GM21515 (cell line): ENCODE measurements around the gene DSC1.
"Not testable (repeated sequence)": the region's sequence is repeated elsewhere in the genome, so short reads cannot be mapped to it uniquely, and the experiment has no call there.

Experiments used
- ATAC-seq: cut with Tn5 transposase; IDR thresholded peaks from one replicate; pipeline ENCODE4 v1.9.1; 2021; ENCODE audit not compliant: unreplicated experiment

DSC1 gene

DNA sequence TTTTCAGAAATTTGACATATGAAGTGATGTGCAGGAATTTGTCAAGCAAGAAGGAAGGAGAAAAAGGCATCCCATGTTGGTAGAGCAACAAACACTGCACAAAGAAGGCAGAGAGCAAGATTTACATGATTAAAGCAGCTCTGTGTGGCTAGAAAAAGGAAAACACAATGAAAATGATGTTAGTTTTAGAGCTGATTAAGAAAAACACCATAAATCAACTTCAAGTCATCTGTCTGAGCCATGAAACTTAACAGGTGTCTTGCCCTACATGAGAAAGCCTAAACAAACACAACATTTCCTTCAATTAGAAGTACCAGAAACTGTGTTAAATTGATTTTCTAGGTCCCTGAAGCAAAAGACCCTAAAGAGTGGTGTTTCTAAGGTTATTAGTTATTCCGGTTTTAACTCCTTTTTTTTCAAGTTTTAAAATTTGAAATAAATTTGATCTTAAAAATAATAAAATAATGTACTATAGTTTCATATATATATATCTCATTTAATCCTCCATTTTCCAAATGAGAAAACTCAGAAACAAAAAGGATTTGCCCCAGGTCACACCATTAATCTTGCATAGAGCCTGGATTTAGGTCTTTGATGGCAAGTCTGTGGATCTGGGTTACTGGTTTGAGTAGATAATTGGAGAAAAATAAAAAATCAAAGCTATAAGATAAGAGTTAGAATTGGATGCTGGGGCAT, 8.6 kb upstream of the DSC1 start:
- no peak for ATAC-seq

DNA sequence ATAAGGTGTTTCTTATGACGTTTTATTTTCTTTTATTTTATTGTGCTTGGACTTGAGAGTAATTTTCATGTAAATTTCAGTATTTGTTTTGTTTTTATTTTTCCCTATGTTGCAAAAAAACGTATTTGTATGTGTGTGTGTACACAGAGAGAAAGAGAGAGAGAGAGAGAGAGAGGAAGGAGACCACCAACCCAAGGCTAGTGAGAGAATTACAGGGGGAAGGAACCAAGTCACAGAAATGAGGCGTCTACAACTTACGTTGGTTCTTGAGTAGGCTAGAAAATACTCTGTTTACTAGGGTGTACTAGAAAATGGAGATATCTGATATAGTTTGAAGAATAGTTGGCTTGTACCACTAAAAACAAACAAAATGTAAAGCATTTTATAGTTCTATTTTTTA, 7.7 kb upstream of the DSC1 start:
- ATAC-seq = no peak

DNA sequence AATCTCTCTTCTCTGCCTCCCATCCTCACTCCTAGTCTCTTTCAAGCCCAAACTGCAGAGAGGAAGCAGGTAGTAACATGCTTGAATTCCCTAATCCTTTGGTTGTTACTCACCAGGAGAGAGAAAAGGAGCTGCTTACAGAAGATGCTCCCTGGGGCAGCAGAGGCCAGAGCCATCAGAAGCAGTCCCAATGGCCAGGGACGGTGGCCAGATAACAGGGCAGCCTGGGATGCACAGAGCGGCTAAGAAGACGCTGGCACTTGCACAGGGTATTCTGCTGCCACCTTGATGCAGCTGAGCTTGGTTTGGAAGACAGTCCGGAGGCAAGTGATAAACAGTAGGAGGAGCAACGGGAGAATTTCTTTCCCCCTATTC, 250 bp downstream of the DSC1 start:
- no peak for ATAC-seq

DNA sequence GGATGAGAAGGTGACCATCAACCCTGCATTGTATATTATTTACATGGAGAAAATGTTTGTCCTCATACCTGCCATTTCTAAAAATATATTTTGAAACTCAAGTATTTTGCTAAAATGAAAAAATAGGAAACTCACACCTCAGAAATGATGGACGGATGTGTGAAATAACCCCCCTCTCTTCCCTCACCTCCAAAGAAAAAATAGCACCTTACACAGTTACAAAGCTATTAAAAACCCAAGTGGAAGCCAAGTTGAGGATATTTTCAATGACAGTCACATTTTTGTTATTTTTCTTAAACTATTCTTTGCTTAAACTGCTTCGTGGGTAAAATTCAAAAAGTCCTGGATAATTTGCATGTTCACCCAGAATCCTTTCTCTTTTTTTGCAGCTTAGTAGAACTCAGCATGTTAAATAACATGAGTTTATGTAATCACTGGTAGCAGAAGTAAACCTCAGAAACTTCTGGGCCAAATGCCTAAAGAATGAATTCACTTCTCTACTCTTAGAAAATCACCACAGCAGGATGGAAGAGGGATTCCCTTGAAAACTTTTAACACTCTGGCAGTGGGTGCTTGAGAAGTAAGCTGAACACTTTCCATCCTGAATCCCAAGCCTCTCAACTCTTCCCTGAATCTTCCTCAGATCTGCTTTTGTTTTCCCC, 768 bp downstream of the DSC1 start:
- ATAC-seq = no peak

DNA sequence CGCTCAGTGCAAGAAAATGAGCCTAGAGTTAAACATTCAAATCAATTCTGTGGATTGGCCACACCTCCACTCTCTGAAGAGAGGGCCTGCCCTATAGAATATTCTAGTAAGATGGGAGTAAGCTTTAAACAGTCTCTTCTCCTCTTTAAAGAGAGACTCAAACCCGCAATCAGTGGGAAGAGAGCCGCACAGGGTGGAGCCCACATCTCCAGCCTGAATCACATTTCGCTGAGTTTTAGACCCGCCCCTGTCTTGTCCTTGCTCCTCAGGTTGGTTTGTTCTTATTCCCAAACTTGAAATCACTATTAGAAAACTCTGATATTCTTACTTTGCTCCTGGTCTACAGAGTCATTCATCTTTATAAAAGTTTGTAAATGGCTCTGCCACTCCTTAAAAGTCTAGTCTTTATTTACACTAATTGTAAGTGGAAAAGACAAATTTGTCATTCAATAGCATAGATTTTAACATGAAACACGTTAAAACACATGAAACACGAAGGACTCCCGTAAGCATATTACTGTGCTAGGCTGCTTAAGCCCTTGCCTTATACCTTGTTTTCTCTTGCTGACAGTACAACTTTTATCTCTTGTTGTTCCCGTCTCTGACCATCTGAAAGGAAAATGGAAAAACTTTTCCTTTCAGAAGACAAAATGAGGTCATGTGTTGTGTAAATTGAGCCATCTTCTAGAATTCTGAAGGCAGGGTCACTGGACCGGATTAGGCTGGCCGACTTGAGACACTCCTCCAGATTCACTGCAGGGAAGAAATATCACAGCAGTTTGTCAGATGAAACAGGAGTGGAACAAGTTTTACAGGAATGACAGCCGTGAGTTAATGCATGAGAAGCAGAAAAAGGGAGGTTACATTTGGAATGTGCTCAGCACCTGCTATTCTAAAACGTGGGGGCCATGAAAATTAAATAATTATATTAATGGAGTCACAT, 5.6 kb downstream of the DSC1 start:
- no peak for ATAC-seq

DNA sequence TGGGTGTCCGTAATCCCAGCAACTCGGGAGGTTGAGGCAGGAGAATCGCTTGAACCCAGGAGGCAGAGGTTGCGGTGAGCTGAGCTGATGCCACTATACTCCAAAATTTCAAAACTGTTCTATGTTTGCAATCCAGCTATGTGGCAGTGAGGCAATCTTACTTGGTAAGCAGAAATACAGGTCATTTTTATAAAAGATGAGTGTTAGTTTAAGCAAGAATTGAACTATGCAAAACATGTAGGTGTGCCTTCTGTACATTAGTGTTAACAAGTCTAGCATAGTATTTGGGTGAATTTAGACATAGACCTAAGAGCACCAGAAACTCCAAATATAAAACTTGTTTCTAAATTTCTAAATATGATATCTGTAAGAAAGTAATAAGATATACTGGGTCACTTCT, 7.2 kb downstream of the DSC1 start:
- no peak for ATAC-seq

DNA sequence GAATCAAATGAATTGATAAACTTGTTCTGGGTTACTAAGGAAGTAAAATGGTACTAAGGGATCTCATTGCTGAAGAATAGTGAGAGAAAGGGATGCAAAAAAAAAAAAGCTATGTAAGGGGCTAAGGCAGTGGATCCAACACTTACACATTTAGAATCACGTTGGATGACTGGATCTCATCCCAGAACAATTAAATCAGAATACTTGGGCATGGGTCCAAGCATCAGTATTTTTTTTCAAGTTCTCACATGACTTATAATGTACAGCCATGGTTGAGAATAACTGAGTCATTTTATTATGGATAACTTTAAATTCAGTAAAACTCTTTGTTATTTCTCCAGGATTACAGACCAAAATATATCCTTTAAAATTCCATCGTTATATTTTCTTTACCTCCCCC, 8.5 kb downstream of the DSC1 start:
- no peak for ATAC-seq

DNA sequence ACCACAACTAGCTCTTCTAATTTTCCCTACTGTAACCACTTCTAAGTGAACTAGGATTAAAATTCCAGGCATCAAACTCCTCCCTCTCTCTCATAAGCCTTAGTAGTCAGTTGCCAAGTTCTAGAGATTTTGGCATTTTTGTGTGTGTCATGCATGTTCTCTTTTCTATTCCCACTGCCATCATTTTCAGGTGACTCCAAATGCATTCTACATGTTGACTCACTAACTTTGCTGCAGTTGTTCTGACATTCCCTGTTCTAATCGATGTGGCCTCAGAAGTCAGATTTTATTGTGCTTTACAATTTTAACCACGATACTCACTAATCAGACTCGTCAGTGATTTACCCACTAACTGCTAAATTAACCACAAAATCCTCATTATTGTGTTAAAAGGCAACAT, 13.3 kb downstream of the DSC1 start:
- ATAC-seq = no peak

DNA sequence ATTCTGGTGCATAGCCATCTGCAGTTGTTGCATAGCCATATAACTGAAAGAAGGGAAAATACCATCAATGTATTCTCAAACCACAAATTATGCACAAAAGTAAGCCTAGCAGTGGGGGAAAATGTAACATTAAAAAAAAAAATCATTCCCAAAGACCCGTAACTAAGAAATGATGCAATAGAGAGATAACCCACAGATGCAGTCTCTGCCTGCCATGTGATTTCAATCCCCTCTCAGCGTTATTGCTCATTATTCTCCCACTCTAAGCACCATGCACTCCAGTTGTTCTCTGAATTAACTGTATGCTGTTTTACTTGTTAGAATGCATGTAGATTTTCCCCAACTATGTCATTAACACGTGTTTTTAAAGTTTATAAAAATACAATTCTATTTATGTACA, 14.1 kb downstream of the DSC1 start:
- ATAC-seq = no peak

DNA sequence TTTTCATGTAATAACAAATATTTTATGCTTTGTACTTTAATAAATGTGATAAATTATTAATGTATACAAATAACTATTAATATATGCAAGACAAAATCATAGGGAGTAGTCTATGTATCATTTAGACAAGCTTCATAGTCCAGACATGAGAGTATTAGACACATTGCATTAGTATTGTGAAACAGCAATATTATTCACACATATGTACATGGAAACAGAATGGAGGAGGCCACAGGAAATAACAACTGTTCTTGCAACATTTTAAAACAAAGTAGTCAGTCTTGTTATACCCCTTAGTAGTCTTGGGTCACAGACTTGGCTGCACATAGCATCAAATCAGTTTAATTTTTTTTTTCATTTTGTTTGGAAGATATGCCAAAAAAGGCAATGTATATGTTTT, 15.8 kb downstream of the DSC1 start:
- ATAC-seq = no peak

DNA sequence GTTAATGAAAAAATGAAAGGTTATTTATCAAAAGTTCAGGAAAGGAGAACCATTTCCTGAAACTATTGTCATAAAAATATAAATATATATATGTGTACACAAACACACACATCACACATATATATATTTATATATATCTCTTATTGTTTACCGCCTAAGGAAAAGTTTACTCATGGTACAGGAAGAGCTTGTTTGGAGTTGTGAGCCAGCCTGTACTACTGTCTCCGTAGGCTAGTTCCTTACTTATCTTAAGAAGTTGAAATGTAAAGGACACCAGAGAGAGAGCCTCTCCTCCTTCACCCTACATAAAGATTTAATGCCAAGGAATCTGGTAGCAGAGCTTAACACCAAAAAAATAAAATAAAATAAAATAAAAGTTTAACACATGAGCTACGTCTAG, 19.6 kb downstream of the DSC1 start:
- no peak for ATAC-seq

DNA sequence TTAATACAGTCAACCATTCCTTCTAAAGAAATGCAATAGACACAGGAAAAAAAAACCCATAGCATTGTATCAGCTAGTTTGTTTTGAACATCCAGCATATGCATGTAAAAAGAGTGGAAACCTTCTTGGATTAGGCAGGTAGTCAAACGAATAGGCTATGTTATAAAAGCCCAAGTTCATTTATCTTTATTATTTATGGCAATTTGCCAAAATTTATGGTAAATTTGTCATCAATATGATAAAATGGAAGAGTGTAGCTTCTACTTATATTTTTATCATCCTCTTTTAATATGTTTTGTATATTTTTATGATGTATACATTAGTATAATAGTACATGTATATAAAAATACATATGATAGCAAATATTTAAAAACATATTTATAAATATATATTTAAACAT, 23.9 kb downstream of the DSC1 start:
- ATAC-seq = no peak

DNA sequence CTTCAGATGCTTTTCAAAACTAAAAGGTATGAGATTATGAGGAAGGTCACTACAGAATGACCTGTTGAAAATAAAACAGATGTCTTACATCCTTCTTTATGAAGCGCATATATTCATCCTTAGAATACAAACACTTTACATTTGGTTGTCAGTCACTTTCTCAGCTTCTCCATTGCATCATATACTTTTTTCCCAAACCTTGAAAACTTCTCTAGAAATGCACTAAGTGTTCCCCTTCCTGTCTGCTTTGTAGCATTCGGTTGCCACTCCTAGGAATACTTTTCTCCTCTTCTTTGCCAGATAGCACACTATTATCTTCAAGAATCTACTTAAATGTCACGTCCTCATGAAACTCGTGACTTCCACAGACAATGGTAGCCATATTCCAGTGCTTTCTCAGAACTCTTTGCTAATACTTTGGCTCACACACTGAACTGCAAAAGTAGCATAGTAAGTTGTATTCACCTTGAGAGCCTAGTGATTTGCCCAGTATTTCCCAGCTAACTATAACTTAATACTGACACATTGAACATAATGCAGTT, 27.6 kb downstream of the DSC1 start:
- ATAC-seq = no peak

DNA sequence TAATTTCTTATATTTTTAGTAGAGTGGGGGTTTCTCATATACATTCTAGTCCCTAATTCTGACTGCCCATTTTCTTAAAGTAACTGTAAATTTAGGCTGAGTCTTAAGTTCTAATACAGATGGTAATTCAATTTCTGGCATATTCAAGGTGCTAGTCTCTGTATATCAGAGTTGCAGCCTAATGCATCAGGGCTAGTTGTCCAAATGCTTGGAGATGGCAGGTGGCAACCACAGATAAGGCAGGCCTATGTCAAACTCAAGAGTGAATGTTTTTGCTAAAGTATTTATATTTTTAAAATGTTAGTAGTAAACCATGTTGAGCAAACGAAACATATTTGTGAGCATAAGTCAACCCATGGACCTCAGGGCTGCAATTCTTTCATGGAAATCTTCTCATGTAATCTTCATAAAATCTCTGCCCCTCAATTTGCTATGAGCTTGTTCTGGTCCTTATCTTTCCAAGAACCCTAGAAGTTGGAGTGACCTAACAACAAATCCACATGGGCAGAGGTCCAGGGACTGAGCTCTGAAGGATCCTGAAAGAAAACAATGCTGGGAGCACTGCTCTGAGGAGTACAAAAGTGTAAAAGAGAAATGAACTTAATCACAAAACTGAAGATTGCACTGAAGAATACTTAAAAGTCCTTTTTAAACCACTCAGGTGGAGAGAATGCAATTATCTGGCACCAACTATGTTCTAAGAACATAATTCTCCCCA, 33.1 kb downstream of the DSC1 start:
- ATAC-seq = no peak

DNA sequence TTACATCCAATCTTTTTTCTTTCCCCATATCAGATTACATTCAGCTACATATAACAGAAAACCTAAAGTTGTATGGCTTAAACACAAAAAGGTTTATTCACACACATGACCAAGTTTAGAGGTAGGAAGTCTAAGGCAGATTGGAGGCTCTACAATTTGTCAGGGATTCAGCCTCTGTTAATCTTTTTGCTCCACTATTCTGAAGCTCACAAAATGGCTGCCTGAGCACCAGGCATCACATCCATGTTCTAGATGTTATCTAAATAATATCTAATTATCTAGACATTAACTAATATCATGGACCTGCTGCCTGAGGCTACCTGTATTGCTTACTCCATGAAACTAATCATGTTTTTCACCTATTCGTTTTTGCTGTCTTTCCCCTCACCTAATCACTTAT, 36.8 kb downstream of the DSC1 start:
- ATAC-seq = no peak

DNA sequence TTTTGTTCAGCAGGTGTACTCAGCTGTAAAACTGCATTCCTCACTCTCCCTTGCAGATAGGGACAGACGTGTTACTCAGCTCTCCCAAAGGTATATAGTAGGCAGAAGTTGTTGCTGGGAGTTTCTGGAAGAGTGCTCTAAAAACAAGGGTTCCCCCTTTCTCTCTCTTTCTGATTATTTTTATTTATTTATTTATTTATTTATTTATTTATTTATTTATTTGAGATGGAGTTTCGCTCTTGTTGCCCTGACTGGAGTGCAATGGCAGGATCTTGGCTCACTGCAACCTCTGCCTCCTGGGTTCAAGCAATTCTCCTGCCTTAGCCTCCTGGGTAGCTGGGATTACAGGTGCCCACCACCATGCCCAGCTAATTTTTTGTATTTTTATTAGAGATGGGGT, 39.5 kb downstream of the DSC1 start:
- not testable (repeated sequence) for ATAC-seq

DNA sequence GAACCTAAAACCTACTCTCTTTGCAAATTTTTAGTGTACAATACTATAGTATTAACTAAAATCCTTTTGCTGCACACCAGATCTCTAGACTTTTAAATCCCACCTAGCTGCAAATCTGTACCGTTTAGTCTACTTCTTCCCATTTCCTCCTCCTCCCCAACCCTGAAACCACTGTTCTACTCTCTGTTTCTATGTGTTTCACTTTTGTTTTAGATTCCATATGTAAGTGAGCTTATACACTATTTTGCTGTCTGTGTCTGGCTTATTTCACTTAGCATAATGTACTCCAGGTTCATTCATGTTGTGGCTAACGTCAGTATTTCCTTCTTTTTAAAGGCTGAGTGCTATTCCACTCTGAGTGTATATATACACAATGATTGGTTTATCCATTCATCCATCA, 42.1 kb downstream of the DSC1 start:
- ATAC-seq = no peak

DNA sequence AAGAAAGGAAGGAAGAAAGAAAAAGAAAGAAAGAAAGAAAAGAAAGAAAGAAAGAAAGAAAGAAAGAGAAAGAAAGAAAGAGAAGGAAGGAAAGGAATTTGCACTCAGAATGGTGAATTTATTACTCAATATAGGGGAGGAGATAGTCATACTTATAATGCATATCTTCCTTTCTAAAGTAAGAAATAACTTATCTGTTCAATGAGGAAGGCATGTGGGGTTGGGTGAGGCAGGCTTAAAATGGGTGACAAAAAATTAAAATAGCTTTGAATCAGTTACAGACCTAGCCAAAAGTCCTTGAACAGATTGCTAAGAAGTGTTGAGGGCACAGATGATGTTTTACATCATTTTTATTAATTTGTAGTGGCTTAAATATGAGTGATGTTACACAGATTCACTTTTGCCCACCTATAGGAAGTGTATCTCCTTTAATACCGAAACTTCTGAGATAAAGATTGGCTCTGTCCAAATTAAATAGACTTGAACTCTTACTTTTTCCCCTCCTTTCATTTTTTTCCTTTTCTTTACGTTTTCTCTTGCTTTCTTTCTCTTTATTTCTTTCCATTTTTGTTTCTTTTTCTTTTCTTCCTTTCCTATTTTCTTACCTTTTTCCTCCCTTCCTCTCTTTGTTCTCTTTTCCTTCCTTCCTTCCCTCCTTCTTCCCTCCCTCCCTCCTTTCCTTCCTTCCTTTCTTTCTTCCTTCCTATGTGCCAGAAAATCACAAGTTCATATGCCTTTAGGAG, 45.6 kb downstream of the DSC1 start:
- ATAC-seq = no peak

DNA sequence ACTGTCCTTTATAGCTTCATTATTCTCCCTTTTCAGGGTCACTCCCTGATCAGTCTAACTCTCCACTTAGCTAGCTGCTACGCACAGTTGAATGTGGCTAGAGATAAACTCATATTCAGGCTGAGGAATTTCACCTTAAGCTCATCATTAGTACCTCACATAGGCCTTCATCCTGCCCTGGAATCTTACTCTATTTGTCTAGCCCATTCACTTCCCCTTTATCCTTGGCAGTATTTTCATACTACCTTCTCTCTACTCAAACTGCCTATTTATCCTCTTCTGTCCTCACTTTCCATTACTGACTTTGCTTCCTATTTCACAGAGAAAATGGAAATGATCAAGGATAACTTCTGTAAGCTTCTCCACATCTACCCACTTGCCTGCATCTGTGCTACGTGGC, 49.9 kb downstream of the DSC1 start:
- ATAC-seq = no peak

DNA sequence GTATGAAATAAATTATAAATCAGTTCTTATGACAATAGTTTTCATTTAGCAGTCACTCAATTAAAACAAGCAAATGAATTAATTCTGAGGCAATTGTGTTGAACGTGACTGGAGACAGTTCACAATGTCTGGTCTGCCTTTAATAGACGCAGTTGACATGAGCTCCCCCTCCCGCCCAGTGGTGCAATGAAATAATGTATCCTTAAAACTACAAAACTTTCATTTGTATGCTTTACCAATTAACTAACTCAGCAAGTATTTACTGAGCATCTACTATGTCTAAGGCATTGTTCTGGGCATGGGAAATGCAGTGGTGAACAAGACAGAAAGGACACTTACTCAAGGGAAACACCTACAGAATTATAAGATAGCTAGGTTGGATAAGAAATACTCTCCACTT, 56.9 kb downstream of the DSC1 start:
- ATAC-seq = no peak
